HG03520 (cell line): ENCODE measurements around the gene ZNF343.

ENCODE experiments used
- ATAC-seq: cut with Tn5 transposase; IDR thresholded peaks from one replicate; pipeline ENCODE4 v1.9.1; 2021; ENCODE audit warnings: mild to moderate bottlenecking, moderate library complexity; ENCODE audit not compliant: unreplicated experiment

ZNF343 gene

GRCh38 chr20:2446845-2447244 is 61.9 kb downstream of the ZNF343 start:
- no peak for ATAC-seq
